Progenitor cell of endocrine pancreas (in vitro differentiated cells): Measurements from ENCODE around the gene SMC5. TPM values are rescaled to one million over a fixed set of nuclear protein-coding genes. Genes with fewer than 3 reads are reported as not detected.
"Not testable (repeated sequence)": the region's sequence is repeated elsewhere in the genome, so short reads cannot be mapped to it uniquely, and the experiment has no call there.

Experiments
- DNase-seq: peaks from one replicate; pipeline ENCODE4 v3.0.0; 2021; ENCODE audit warnings: low spot score; ENCODE audit not compliant: unreplicated experiment
- H3K27ac Mint-ChIP-seq: 2 replicates; pipeline ENCODE4 v1.8.0; 2021; ENCODE audit warnings: mild to moderate bottlenecking, moderate library complexity, mixed read lengths
- H3K27me3 Mint-ChIP-seq: 2 replicates; pipeline ENCODE4 v1.8.0; 2021; ENCODE audit warnings: mixed read lengths
- H3K36me3 Mint-ChIP-seq: 2 replicates; pipeline ENCODE4 v1.8.0; 2022; ENCODE audit warnings: mixed read lengths; ENCODE audit not compliant: insufficient read depth
- H3K4me1 Mint-ChIP-seq: 2 replicates; pipeline ENCODE4 v1.8.0; 2021; ENCODE audit warnings: low read depth, mixed read lengths
- H3K4me3 Mint-ChIP-seq: 2 replicates; pipeline ENCODE4 v1.8.0; 2021; ENCODE audit warnings: low read depth, mild to moderate bottlenecking, moderate library complexity, mixed read lengths
- H3K9me3 Mint-ChIP-seq: 2 replicates; pipeline ENCODE4 v1.8.0; 2021; ENCODE audit warnings: low read depth, mixed read lengths
- total RNA-seq: library from RNA; stranded (reverse); gene quantifications from 2 replicates; pipeline ENCODE4 v1.2.1, GENCODE V29; 2021
- TF ChIP-seq, protein P1 (sequence below): fragments of 200-600 bp; sonication (generic); IDR thresholded peaks from one replicate; pipeline ENCODE4 v1.5.0; 2021; ENCODE audit warnings: antibody characterized with exemption, mild to moderate bottlenecking; ENCODE audit not compliant: unreplicated experiment

Gene SMC5
- total RNA-seq, 1 donor from 2014 or later: 42.8 TPM

DNA sequence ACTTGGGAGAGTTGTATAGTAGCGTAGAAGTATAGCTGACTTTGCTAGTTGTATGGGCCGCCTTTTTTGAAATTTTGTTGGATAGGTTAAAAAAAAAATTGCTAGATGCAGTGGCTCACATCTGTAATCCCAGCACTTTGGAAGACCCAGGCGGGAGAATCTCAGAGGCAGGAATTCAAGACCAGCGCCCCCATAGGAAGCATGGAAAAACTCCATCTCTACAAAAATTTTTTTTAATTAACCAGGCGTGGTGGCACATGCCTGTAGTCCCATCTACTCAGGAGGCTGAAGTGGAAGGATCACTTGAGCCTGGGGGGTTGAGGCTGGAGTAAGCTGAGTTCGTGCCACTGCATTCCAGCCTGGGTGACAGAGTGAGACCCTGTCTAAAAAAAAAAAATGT, 59.2 kb downstream of the SMC5 start:
- H3K9me3 Mint-ChIP-seq: no peaks in the 10 kb centered on the region
- H3K27me3 Mint-ChIP-seq: no peaks in the 10 kb centered on the region
- TF ChIP-seq, protein P1, sequence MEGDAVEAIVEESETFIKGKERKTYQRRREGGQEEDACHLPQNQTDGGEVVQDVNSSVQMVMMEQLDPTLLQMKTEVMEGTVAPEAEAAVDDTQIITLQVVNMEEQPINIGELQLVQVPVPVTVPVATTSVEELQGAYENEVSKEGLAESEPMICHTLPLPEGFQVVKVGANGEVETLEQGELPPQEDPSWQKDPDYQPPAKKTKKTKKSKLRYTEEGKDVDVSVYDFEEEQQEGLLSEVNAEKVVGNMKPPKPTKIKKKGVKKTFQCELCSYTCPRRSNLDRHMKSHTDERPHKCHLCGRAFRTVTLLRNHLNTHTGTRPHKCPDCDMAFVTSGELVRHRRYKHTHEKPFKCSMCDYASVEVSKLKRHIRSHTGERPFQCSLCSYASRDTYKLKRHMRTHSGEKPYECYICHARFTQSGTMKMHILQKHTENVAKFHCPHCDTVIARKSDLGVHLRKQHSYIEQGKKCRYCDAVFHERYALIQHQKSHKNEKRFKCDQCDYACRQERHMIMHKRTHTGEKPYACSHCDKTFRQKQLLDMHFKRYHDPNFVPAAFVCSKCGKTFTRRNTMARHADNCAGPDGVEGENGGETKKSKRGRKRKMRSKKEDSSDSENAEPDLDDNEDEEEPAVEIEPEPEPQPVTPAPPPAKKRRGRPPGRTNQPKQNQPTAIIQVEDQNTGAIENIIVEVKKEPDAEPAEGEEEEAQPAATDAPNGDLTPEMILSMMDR: peak; percentile 30
- H3K4me1 Mint-ChIP-seq: no peaks in the 10 kb centered on the region
- peaks cover 22% of the 10 kb centered on the region for H3K36me3 Mint-ChIP-seq
- no peak for DNase-seq
- no peak overlapping the region for H3K4me3 Mint-ChIP-seq
- no peak overlapping the region for H3K27ac Mint-ChIP-seq

- H3K27ac Mint-ChIP-seq: no peak overlapping the region
- no peak for DNase-seq
- TF ChIP-seq, protein P1: no peak
- no peak overlapping the region for H3K4me3 Mint-ChIP-seq
- peaks cover 42% of the 10 kb centered on the region for H3K36me3 Mint-ChIP-seq
- no peaks in the 10 kb centered on the region for H3K4me1 Mint-ChIP-seq
- H3K9me3 Mint-ChIP-seq: peaks cover 1% of the 10 kb centered on the region
- H3K27me3 Mint-ChIP-seq: no peaks in the 10 kb centered on the region
Observed at GRCh38 chr9:70322096-70322495, 63.3 kb downstream of the SMC5 start.

DNA sequence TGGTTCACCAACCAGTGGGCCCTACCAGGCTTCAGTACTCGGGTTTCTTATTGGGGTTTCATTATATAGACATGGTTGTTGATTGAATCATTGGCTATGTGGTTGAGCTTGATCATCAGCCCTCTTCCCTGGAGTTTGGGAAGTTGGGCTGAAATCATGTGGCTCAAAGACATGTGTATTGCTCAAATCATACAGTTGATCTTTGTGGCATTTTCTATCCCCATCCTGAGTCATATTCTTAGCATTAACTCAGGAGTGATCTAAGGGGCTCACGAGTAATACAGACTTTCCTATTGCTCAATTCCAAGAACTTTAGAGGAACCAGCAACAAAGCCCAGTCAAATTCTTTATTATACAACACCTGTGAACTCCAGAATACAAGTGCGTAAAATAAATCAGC, 66.2 kb downstream of the SMC5 start:
- no peaks in the 10 kb centered on the region for H3K27me3 Mint-ChIP-seq
- H3K36me3 Mint-ChIP-seq: peaks cover 64% of the 10 kb centered on the region
- H3K4me1 Mint-ChIP-seq: no peaks in the 10 kb centered on the region
- H3K9me3 Mint-ChIP-seq: peaks cover 11% of the 10 kb centered on the region
- no peak for DNase-seq
- TF ChIP-seq, protein P1: no peak
- no peak overlapping the region for H3K4me3 Mint-ChIP-seq
- H3K27ac Mint-ChIP-seq: no peak overlapping the region

GRCh38 chr9:70328625-70329024, 69.8 kb downstream of the SMC5 start:
- not testable (repeated sequence) for H3K27ac Mint-ChIP-seq, H3K4me3 Mint-ChIP-seq, H3K27me3 Mint-ChIP-seq, H3K4me1 Mint-ChIP-seq, DNase-seq
- Mint-ChIP-seq H3K36me3 (peaks cover 53% of the 10 kb centered on the region), H3K9me3 (peaks cover 11% of the 10 kb centered on the region)

DNA sequence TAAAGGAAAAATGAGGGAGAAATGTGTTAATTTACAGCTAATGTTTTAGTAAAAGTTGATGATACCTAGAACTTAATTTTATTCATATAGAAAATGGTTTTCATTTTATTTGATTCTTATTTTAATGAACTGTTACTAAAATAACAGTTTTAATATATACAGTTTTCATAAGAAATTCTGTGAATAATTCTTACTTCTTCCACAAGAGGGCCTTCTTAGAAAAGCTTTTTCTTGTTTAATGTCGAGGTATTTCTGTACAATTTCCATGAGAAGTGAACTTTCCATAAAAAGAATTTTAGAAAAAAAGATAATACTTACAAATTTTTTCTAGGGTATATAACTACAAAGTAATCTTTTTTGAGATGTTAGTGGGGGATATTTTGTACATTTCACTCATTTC, 81.8 kb downstream of the SMC5 start:
- Mint-ChIP-seq H3K4me3 (no peak overlapping the region), H3K27me3 (no peaks in the 10 kb centered on the region), H3K4me1 (no peaks in the 10 kb centered on the region), H3K9me3 (no peaks in the 10 kb centered on the region), H3K36me3 (peaks cover 14% of the 10 kb centered on the region), H3K27ac (no peak overlapping the region)
- TF ChIP-seq, protein P1: peak; percentile 65
- no peak for DNase-seq

DNA sequence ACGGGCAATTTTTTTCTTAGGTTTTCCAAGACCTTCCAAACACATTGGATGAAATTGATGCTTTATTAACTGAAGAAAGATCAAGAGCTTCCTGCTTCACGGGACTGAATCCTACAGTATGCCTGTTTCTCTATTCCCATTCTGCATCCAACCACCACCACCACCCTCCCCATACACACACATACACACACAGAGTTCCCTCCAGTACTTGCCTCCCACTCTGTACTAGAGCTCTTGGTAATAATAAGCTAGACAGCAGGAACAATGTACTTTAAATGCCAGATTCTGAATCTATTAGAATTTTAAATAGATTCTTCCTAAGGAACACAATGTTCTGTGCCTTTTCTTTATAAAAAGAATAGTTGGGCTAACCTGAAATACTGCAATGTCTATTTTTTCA, 88.3 kb downstream of the SMC5 start:
- H3K27ac Mint-ChIP-seq: no peak overlapping the region
- no peaks in the 10 kb centered on the region for H3K4me1 Mint-ChIP-seq
- no peak overlapping the region for H3K4me3 Mint-ChIP-seq
- TF ChIP-seq, protein P1: no peak
- no peak for DNase-seq
- peaks cover 10% of the 10 kb centered on the region for H3K36me3 Mint-ChIP-seq
- H3K9me3 Mint-ChIP-seq: no peaks in the 10 kb centered on the region
- no peaks in the 10 kb centered on the region for H3K27me3 Mint-ChIP-seq
